T-helper 2 cell (primary cell): ENCODE data around the gene BORCS5.

Source experiments
- DNase-seq, 5 experiments: peaks; one replicate each; pipeline versions ENCODE4 v3.0.0 to v3.0.0-alpha.2; 2012 to 2022

Gene BORCS5

GRCh38 chr12:12518919-12519318 lies 162.0 kb downstream of the BORCS5 start:
- DNase-seq = no peak
